ENCODE data around the gene PRR23B. TPM values are rescaled to one million over a fixed set of nuclear protein-coding genes. Genes with fewer than 3 reads are reported as not detected.

PRR23B gene
- total and polyA plus RNA-seq, 9 donors = 0.19 TPM; not detected in 8

DNA sequence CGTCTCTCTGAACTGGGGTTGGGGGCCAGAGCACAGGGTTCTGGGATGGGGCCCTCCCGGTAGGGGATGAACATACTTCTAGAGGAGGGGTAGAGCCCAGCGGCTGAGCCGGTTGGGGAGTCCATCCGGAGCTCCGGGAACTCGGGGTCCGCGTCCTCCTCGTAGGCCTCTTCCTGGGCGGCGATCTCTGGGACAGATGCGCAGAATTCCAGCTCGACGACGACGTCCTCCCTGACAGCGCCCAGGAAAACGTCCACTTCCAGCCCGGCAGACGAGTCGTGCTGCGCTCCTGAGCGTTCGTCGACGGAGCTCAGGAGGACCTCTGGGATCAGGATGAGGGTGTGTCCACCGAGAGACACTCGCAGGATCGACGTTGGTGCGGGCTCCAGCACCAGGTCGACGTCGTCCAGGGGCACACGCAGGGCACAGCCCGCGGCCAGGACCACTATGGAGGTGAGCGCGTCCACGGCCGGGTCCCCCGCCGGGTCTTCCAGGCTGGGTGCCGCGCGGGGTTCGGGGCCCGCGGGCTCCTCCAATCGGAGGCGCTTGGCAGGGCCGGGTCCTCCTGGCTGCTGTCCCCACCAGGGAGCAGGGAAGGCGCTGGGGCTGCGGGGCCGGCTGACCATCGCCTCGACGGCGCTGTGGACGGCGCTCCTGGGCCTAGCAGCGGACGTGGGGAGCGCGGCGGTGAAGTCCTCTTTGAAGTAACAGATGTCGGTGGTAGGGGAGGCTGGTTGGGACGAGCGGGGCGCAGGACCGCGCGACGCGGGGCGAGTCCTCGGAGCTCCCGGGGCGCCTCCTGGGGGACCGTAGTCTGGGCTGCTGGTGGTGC, 474 bp downstream of the PRR23B start:
- no peaks in the 10 kb centered on the region for H3K36me3 ChIP-seq (ENCODE audit: control insufficient read depth, insufficient read depth, low read length)
- H3K4me3 ChIP-seq (ENCODE audit: low read length) = no peak overlapping the region
- 54% methylated on average over 81 of the region's 81 CpGs for WGBS (ENCODE audit: insufficient coverage)
- no peaks in the 10 kb centered on the region for H3K4me1 ChIP-seq (ENCODE audit: control insufficient read depth, insufficient read depth, low read length)
- peaks cover 2% of the 10 kb centered on the region for H3K9me3 ChIP-seq (replicated peaks; ENCODE audit: control insufficient read depth, low read depth, low read length)
- H3K27ac ChIP-seq (ENCODE audit: low read length) = no peak overlapping the region
- no peak for DNase-seq
- H3K27me3 ChIP-seq (ENCODE audit: control insufficient read depth, insufficient read depth, low read length) = no peaks in the 10 kb centered on the region

DNA sequence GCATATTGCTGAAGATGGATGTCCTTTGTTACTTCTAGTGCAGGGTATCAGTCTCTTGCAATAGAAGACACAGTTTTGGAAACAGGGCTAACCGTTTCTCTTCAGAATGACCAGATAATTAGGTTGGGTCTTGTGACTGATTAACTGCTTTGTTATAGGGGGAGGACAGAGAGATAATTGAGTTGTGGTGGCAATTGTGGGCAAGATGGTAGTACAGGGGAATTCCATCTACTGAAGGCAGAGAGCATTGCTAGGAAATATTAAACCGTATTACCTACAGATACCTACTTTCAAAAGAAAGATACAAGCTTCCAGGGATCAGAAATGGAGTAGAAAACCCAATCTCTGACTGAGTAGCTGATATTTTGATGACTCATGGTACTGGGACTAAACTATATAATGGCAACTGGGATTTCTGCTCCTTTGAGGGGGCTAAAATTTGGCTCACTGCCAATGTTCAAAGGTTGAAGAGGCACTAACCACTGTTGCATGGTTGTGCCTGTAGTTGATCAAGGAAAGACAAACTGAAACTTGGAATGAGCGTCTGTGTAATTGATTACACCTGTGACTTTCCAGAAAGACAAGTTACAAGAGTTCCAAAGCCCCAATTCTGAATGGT, 4.2 kb downstream of the PRR23B start:
- DNase-seq = no peak
- H3K27me3 ChIP-seq (ENCODE audit: control insufficient read depth, insufficient read depth, low read length) = no peaks in the 10 kb centered on the region

GRCh38 chr3:139006051-139006716, 14.5 kb downstream of the PRR23B start, which contains the start of gene PRR23A:
PRR23A (minus strand) TSS chr3:139006268; CDS start chr3:139006268, 0 bp downstream.
- peaks cover 6% of the 10 kb centered on the region for H3K9me3 ChIP-seq (replicated peaks; ENCODE audit: control insufficient read depth, low read depth, low read length)
- no peaks in the 10 kb centered on the region for H3K4me1 ChIP-seq (ENCODE audit: control insufficient read depth, insufficient read depth, low read length)
- H3K36me3 ChIP-seq (ENCODE audit: control insufficient read depth, insufficient read depth, low read length) = no peaks in the 10 kb centered on the region
- H3K4me3 ChIP-seq (ENCODE audit: low read length) = no peak within 1 kb of the TSS
- no peak within 1 kb of the TSS for H3K27ac ChIP-seq (ENCODE audit: low read length)
- 77% methylated on average over 59 of the region's 60 CpGs for WGBS (ENCODE audit: insufficient coverage)
- no peaks in the 10 kb centered on the region for H3K27me3 ChIP-seq (ENCODE audit: control insufficient read depth, insufficient read depth, low read length)
- DNase-seq = no peak

More for the DNA sequence above, 4.2 kb downstream of the PRR23B start:
- Histone ChIP-seq H3K9me3 (replicated peaks; ENCODE audit: control insufficient read depth, low read depth, low read length) (peaks cover 2% of the 10 kb centered on the region), H3K4me1 (ENCODE audit: control insufficient read depth, insufficient read depth, low read length) (no peaks in the 10 kb centered on the region), H3K27ac (ENCODE audit: low read length) (no peak overlapping the region), H3K36me3 (ENCODE audit: control insufficient read depth, insufficient read depth, low read length) (no peaks in the 10 kb centered on the region), H3K4me3 (ENCODE audit: low read length) (no peak overlapping the region)
- 50% methylated on average over 2 of the region's 3 CpGs for WGBS (ENCODE audit: insufficient coverage)

DNA sequence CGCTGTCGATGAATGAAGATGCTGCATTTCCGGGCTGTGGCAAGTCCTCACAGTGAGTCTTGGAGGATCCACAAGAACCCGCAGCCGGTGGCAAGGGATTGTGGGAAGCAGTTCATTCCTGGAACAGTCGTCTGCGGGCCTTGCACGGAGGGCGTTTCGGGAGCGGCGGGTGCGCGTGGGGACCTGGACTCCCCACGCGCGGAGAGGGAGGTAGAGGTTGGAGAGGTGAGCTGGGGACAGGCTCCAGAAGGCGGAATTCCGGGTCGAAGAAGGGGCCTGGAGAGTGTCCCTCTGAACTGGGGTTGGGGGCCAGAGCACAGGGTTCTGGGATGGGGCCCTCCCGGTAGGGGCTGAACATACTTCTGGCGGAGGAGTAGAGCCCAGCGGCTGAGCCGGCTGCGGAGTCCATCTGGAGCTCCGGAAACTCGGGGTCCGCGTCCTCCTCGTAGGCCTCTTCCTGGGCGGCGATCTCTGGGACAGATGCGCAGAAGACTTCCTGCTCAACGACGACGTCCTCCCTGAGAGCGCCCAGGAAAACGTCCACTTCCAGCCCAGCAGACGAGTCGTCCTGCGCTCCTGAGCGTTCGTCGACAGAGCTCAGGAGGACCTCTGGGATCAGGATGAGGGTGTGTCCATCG, 15.3 kb downstream of the PRR23B start:
- Histone ChIP-seq H3K4me1 (ENCODE audit: control insufficient read depth, insufficient read depth, low read length) (no peaks in the 10 kb centered on the region), H3K36me3 (ENCODE audit: control insufficient read depth, insufficient read depth, low read length) (no peaks in the 10 kb centered on the region), H3K9me3 (replicated peaks; ENCODE audit: control insufficient read depth, low read depth, low read length) (peaks cover 6% of the 10 kb centered on the region), H3K4me3 (ENCODE audit: low read length) (no peak overlapping the region), H3K27ac (ENCODE audit: low read length) (no peak overlapping the region), H3K27me3 (ENCODE audit: control insufficient read depth, insufficient read depth, low read length) (no peaks in the 10 kb centered on the region)
- no peak for DNase-seq
- 87% methylated on average over 38 of the region's 45 CpGs for WGBS (ENCODE audit: insufficient coverage)

GRCh38 chr3:138995706-138996105, 25.0 kb downstream of the PRR23B start:
- Histone ChIP-seq H3K4me3 (ENCODE audit: low read length) (no peak overlapping the region), H3K27me3 (ENCODE audit: control insufficient read depth, insufficient read depth, low read length) (no peaks in the 10 kb centered on the region), H3K4me1 (ENCODE audit: control insufficient read depth, insufficient read depth, low read length) (no peaks in the 10 kb centered on the region), H3K36me3 (ENCODE audit: control insufficient read depth, insufficient read depth, low read length) (no peaks in the 10 kb centered on the region), H3K27ac (ENCODE audit: low read length) (no peak overlapping the region), H3K9me3 (replicated peaks; ENCODE audit: control insufficient read depth, low read depth, low read length) (no peaks in the 10 kb centered on the region)
- no peak for DNase-seq
- WGBS (ENCODE audit: insufficient coverage) = no CpG with 5 or more reads among the region's 1 CpG

DNA sequence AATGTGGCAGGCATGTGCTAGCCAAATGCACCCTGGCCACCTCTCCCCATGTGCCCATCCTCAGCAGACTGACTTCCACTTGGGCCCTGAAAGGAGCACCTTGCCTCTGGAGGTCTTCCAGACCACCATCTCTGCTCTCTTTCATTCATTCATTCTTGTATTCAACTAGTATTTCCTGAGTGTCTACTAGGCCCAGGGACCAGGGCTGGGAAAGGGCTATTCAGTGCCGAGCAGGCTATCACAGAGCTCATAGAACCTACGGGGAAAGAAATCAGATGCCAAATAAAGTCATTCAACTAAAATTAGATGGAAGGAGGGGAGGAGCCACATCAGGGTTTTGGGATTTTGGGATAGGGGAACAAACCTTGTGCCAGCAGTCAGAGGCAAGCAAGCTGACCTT, 33.5 kb downstream of the PRR23B start:
- Histone ChIP-seq H3K27ac (ENCODE audit: low read length) (no peak overlapping the region), H3K4me1 (ENCODE audit: control insufficient read depth, insufficient read depth, low read length) (no peaks in the 10 kb centered on the region), H3K9me3 (replicated peaks; ENCODE audit: control insufficient read depth, low read depth, low read length) (no peaks in the 10 kb centered on the region), H3K36me3 (ENCODE audit: control insufficient read depth, insufficient read depth, low read length) (no peaks in the 10 kb centered on the region), H3K27me3 (ENCODE audit: control insufficient read depth, insufficient read depth, low read length) (no peaks in the 10 kb centered on the region), H3K4me3 (ENCODE audit: low read length) (no peak overlapping the region)
- WGBS (ENCODE audit: insufficient coverage) = no CpG with 5 or more reads among the region's 2 CpGs
- DNase-seq = no peak

DNA sequence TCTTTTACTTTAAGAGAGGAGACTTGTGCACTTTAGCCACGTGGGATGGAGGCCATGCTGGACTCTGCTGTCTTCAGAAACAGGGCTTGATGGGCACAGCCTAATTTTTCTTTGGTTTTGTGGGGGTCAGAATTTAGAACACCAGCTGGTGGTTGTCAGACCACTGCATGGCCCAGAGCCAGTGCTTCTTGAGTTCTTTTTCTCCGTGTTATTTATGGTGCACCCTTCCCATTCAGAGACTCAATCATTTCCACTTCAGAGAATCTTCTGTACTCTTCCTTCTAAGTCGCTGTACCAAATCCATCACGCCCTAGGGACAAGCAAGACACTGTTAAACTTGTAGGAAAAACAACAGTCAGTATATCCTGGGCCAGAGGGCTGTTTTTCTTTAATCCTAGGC, 34.8 kb downstream of the PRR23B start:
- Histone ChIP-seq H3K4me1 (ENCODE audit: control insufficient read depth, insufficient read depth, low read length) (no peaks in the 10 kb centered on the region), H3K27me3 (ENCODE audit: control insufficient read depth, insufficient read depth, low read length) (peaks cover 4% of the 10 kb centered on the region), H3K36me3 (ENCODE audit: control insufficient read depth, insufficient read depth, low read length) (no peaks in the 10 kb centered on the region), H3K27ac (ENCODE audit: low read length) (no peak overlapping the region), H3K9me3 (replicated peaks; ENCODE audit: control insufficient read depth, low read depth, low read length) (no peaks in the 10 kb centered on the region), H3K4me3 (ENCODE audit: low read length) (no peak overlapping the region)
- no peak for DNase-seq
- 50% methylated on average over 1 of the region's 4 CpGs for WGBS (ENCODE audit: insufficient coverage)

DNA sequence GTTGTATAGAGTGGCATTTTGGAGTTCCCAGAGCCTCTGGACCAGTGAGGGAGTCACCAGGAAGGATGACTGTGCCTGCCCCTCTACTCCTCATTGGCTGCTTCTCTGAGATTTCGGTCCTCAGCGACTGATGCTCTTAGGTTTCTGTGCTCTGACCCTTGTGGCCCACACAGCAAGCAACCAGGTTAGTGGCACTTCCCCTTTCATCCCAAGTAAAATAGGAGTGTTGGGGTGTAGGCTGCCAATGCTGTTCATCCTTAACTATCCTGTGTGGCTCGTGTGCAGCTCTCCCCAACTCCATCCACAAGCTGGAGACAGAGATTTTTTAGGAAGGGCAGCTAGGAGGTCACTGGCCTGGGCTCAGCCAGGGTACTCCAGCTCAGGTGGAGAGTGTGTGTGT, 35.9 kb downstream of the PRR23B start:
- Histone ChIP-seq H3K27me3 (ENCODE audit: control insufficient read depth, insufficient read depth, low read length) (peaks cover 4% of the 10 kb centered on the region), H3K4me1 (ENCODE audit: control insufficient read depth, insufficient read depth, low read length) (peaks cover 1% of the 10 kb centered on the region), H3K4me3 (ENCODE audit: low read length) (no peak overlapping the region), H3K36me3 (ENCODE audit: control insufficient read depth, insufficient read depth, low read length) (no peaks in the 10 kb centered on the region), H3K9me3 (replicated peaks; ENCODE audit: control insufficient read depth, low read depth, low read length) (no peaks in the 10 kb centered on the region), H3K27ac (ENCODE audit: low read length) (no peak overlapping the region)
- WGBS (ENCODE audit: insufficient coverage) = no CpG with 5 or more reads among the region's 3 CpGs
- no peak for DNase-seq

DNA sequence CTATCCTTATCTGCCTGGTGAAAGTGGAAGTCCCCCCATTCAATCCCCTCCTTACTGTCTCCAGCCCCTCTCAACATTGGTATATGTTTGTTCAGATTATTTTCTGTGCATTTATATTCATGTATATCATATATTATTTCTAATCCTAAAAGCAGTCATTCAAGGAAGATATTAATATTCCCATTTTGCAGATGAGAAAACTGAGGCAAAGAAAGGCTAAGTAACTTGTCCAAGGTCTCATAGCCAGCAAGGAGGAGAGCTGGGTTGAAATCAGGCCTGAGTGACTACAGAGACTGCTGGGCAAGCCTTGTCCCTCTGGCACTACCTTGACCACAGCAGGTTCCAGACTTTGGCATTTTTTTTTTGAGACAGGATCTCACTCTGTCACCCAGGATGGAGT, 44.7 kb downstream of the PRR23B start:
- no peak overlapping the region for H3K4me3 ChIP-seq (ENCODE audit: low read length)

DNA sequence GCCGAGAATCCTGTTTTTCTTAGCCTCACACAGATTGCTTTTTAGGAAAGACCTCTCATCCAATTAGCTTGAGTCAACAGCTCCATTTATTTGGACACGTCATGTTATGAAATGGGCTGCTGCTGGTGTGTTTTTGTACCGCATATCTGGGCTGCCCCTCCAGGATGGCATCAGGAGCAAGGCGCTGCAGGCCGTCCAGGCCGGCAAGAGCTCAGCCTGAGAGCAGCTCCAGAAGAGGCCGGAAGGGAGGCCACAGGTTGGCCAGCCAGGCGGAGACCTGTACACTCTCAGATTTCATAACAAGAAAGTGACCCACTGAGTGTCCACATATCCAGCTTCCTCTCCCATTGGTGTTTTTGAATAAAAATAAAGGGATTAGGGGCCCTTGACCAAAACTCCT, 45.4 kb downstream of the PRR23B start:
- H3K27me3 ChIP-seq (ENCODE audit: control insufficient read depth, insufficient read depth, low read length) = no peaks in the 10 kb centered on the region
- 92% methylated on average over 2 of the region's 8 CpGs for WGBS (ENCODE audit: insufficient coverage)
- peaks cover 5% of the 10 kb centered on the region for H3K4me1 ChIP-seq (ENCODE audit: control insufficient read depth, insufficient read depth, low read length)
- H3K4me3 ChIP-seq (ENCODE audit: low read length) = no peak overlapping the region
- DNase-seq = no peak
- H3K36me3 ChIP-seq (ENCODE audit: control insufficient read depth, insufficient read depth, low read length) = no peaks in the 10 kb centered on the region
- no peaks in the 10 kb centered on the region for H3K9me3 ChIP-seq (replicated peaks; ENCODE audit: control insufficient read depth, low read depth, low read length)
- H3K27ac ChIP-seq (ENCODE audit: low read length) = no peak overlapping the region

More for the DNA sequence above, 44.7 kb downstream of the PRR23B start:
- Histone ChIP-seq H3K4me1 (ENCODE audit: control insufficient read depth, insufficient read depth, low read length) (peaks cover 5% of the 10 kb centered on the region), H3K9me3 (replicated peaks; ENCODE audit: control insufficient read depth, low read depth, low read length) (no peaks in the 10 kb centered on the region), H3K27me3 (ENCODE audit: control insufficient read depth, insufficient read depth, low read length) (peaks cover 1% of the 10 kb centered on the region), H3K27ac (ENCODE audit: low read length) (no peak overlapping the region), H3K36me3 (ENCODE audit: control insufficient read depth, insufficient read depth, low read length) (no peaks in the 10 kb centered on the region)
- DNase-seq = no peak
